Neural progenitor cell (in vitro differentiated cells): ENCODE results near the gene CLSTN2.

ENCODE experiments used
- CTCF ChIP-seq: fragments of 200-600 bp; sonication (generic); IDR thresholded peaks from 2 replicates; pipeline ENCODE4 v1.5.1; 2017; ENCODE audit warnings: antibody characterized with exemption, mild to moderate bottlenecking
- EZH2 ChIP-seq: fragments of 200-600 bp; sonication (generic); IDR thresholded peaks from 2 replicates; pipeline ENCODE4 v1.6.1; 2017; ENCODE audit warnings: antibody characterized with exemption, mild to moderate bottlenecking, moderate library complexity

- no peak for TF ChIP-seq CTCF
- no peak for TF ChIP-seq EZH2
Observed at GRCh38 chr3:140570602-140571001, 635.6 kb downstream of the CLSTN2 start.
